GM23338 (cell line): ENCODE measurements around the gene CCDC12. TPM values are rescaled to one million over a fixed set of nuclear protein-coding genes. Genes with fewer than 3 reads are reported as not detected.

Experiments
- ATAC-seq: fragments of 200-7000 bp; cut with Tn5 transposase; 3 replicates; pipeline ENCODE4 v1.9.1; 2020
- DNase-seq: peaks from one replicate; pipeline ENCODE4 v3.0.0-alpha.2; 2015; ENCODE audit warnings: low spot score
- H2AFZ ChIP-seq: fragments of 200-600 bp; sonication (generic); 2 replicates; pipeline ENCODE4 v1.8.0; 2016; ENCODE audit warnings: antibody characterized with exemption, mild to moderate bottlenecking, moderate library complexity
- H3F3A ChIP-seq: fragments of 200-600 bp; sonication (generic); replicated peaks from 2 replicates; pipeline ENCODE4 v1.8.0; 2017; ENCODE audit warnings: antibody characterized with exemption, mixed run types, low read depth
- H3K27ac ChIP-seq: fragments of 200-600 bp; sonication (generic); 2 replicates; pipeline ENCODE4 v1.6.1; 2016; ENCODE audit warnings: low read depth
- H3K27me3 ChIP-seq: fragments of 200-600 bp; sonication (generic); 2 replicates; pipeline ENCODE4 v1.8.0; 2016; ENCODE audit warnings: mild to moderate bottlenecking, mixed run types, moderate library complexity; ENCODE audit not compliant: insufficient read depth
- H3K36me3 ChIP-seq: fragments of 200-600 bp; sonication (generic); 2 replicates; pipeline ENCODE4 v1.8.0; 2016; ENCODE audit warnings: mild to moderate bottlenecking; ENCODE audit not compliant: insufficient read depth
- H3K4me1 ChIP-seq: fragments of 200-600 bp; sonication (generic); 2 replicates; pipeline ENCODE4 v1.8.0; 2016; ENCODE audit warnings: mild to moderate bottlenecking, moderate library complexity; ENCODE audit not compliant: insufficient read depth
- H3K4me2 ChIP-seq: fragments of 200-600 bp; sonication (generic); 2 replicates; pipeline ENCODE4 v1.7.1; 2017; ENCODE audit warnings: mixed run types
- H3K4me3 ChIP-seq: fragments of 200-600 bp; sonication (generic); 2 replicates; pipeline ENCODE4 v1.6.1; 2016; ENCODE audit warnings: mixed run types
- H3K79me2 ChIP-seq: fragments of 200-600 bp; sonication (generic); replicated peaks from 2 replicates; pipeline ENCODE4 v1.8.0; 2017; ENCODE audit warnings: mild to moderate bottlenecking; ENCODE audit not compliant: insufficient read depth
- H3K9me2 ChIP-seq: fragments of 200-600 bp; sonication (generic); 2 replicates; pipeline ENCODE4 v1.8.0; 2017; ENCODE audit not compliant: insufficient read depth
- H4K20me1 ChIP-seq: fragments of 200-600 bp; sonication (generic); replicated peaks from 2 replicates; pipeline ENCODE4 v1.8.0; 2017; ENCODE audit warnings: mild to moderate bottlenecking; ENCODE audit not compliant: insufficient read depth
- H3K27ac Mint-ChIP-seq: 2 replicates; pipeline ENCODE4 v1.8.0; 2020; ENCODE audit warnings: inconsistent platforms, mild to moderate bottlenecking, moderate library complexity, mixed read lengths
- H3K27me3 Mint-ChIP-seq: 3 replicates; pipeline ENCODE4 v1.8.0; 2022; ENCODE audit warnings: low read depth, mild to moderate bottlenecking, moderate library complexity, mixed read lengths, inconsistent platforms; ENCODE audit not compliant: insufficient read depth, poor library complexity
- H3K36me3 Mint-ChIP-seq: 3 replicates; pipeline ENCODE4 v1.8.0; 2021; ENCODE audit warnings: low read depth, mild to moderate bottlenecking, inconsistent platforms, moderate library complexity, mixed read lengths
- H3K4me1 Mint-ChIP-seq: 3 replicates; pipeline ENCODE4 v1.8.0; 2020; ENCODE audit warnings: mild to moderate bottlenecking, inconsistent platforms, mixed read lengths
- H3K4me3 Mint-ChIP-seq: 3 replicates; pipeline ENCODE4 v1.8.0; 2021; ENCODE audit warnings: moderate library complexity, mild to moderate bottlenecking, inconsistent platforms, mixed read lengths
- H3K9me3 Mint-ChIP-seq: 3 replicates; pipeline ENCODE4 v1.8.0; 2020; ENCODE audit warnings: moderate library complexity, mild to moderate bottlenecking, inconsistent platforms, mixed read lengths
- CREB1 ChIP-seq: fragments of 250-450 bp; sonication (Bioruptor Pico); IDR thresholded peaks from 2 replicates; pipeline ENCODE4 v1.5.0; 2020; ENCODE audit warnings: low read depth, mild to moderate bottlenecking, moderate library complexity
- ETS1 ChIP-seq: IDR thresholded peaks from 2 replicates; pipeline ENCODE4 v1.6.1; 2016; ENCODE audit warnings: antibody characterized with exemption
- EZH2 ChIP-seq: fragments of 200-600 bp; sonication (generic); IDR thresholded peaks from one replicate; pipeline ENCODE4 v1.8.0; 2017; ENCODE audit warnings: antibody characterized with exemption, mild to moderate bottlenecking, low read depth; ENCODE audit not compliant: unreplicated experiment
- EZH2phosphoT487 ChIP-seq: fragments of 200-600 bp; sonication (generic); IDR thresholded peaks from one replicate; pipeline ENCODE4 v1.8.1; 2018; ENCODE audit warnings: antibody characterized with exemption; ENCODE audit not compliant: unreplicated experiment
- JUNB ChIP-seq: IDR thresholded peaks from one replicate; pipeline ENCODE4 v1.6.1; 2016; ENCODE audit warnings: antibody characterized with exemption; ENCODE audit not compliant: unreplicated experiment
- NANOG ChIP-seq: IDR thresholded peaks from 2 replicates; pipeline ENCODE4 v1.6.1; 2016; ENCODE audit warnings: antibody characterized with exemption, borderline replicate concordance
- POLR2AphosphoS5 ChIP-seq: IDR thresholded peaks from 2 replicates; pipeline ENCODE4 v1.6.1; 2016; ENCODE audit warnings: antibody characterized with exemption, low read depth
- REST ChIP-seq: IDR thresholded peaks from one replicate; pipeline ENCODE4 v1.6.1; 2018; ENCODE audit warnings: antibody characterized with exemption; ENCODE audit not compliant: unreplicated experiment
- STAT1 ChIP-seq: IDR thresholded peaks from one replicate; pipeline ENCODE4 v1.6.1; 2016; ENCODE audit warnings: antibody characterized with exemption; ENCODE audit not compliant: unreplicated experiment
- ZNF114 ChIP-seq: fragments of 250-450 bp; sonication (Bioruptor Pico); IDR thresholded peaks from 2 replicates; pipeline ENCODE4 v1.5.0; 2020; ENCODE audit warnings: mild to moderate bottlenecking, moderate library complexity
- ZNF331 ChIP-seq: fragments of 250-450 bp; sonication (Bioruptor Pico); IDR thresholded peaks from 2 replicates; pipeline ENCODE4 v1.5.0; 2020; ENCODE audit warnings: low read depth, mild to moderate bottlenecking, moderate library complexity
- ZNF462 ChIP-seq: fragments of 250-450 bp; sonication (Bioruptor Pico); IDR thresholded peaks from 2 replicates; pipeline ENCODE4 v1.5.0; 2020; ENCODE audit warnings: mild to moderate bottlenecking, moderate library complexity
- polyA plus RNA-seq: library from polyadenylated mRNA; unstranded; fragments of >200 nt; fragmentation: Nextera tagmentation; extraction: Ambion mirVana; gene quantifications from 2 replicates; pipeline ENCODE4 v1.2.1, GENCODE V29; 2016
- total RNA-seq: library from RNA; depleted of rRNA; stranded (reverse); fragments of >200 nt; shearing (Covaris generic); gene quantifications from 2 replicates; pipeline ENCODE4 v1.2.3, GENCODE V29; 2014
- TF ChIP-seq, protein P1 (sequence below), 2 experiments: fragments of 200-600 bp in 1 of 2; sonication (generic) in 1 of 2; conservative IDR thresholded peaks; 2 replicates each; pipeline versions ENCODE4 v1.5.1 to v1.6.1; 2016 to 2017; ENCODE audit warnings: antibody characterized with exemption in 2 of 2, low read depth in 2 of 2, mild to moderate bottlenecking in 2 of 2, moderate library complexity in 1 of 2

CCDC12 gene
- total and polyA plus RNA-seq, 2 experiments from 2014 or later, result 42.9 to 133 TPM

GRCh38 chr3:47005212-47006144 is 28.9 kb upstream of the CCDC12 start:
- Mint-ChIP-seq H3K4me3 (no peak overlapping the region), H3K27ac (no peak overlapping the region; the same call in 1 of the 2 replicates), H3K4me1 (peaks cover 8% of the 10 kb centered on the region; the same call in 2 of the 3 replicates), H3K9me3 (no peaks in the 10 kb centered on the region), H3K36me3 (peaks cover 22% of the 10 kb centered on the region), H3K27me3 (peaks cover 15% of the 10 kb centered on the region)
- H3K79me2 ChIP-seq, result no peaks in the 10 kb centered on the region
- no peak overlapping the region for H3K4me2 ChIP-seq
- H3K27ac ChIP-seq, result no peak overlapping the region
- peaks cover 10% of the 10 kb centered on the region; the same call in 1 of the 2 replicates for H3F3A ChIP-seq
- no peak overlapping the region for H2AFZ ChIP-seq
- no peaks in the 10 kb centered on the region for H3K4me1 ChIP-seq
- H3K4me3 ChIP-seq, result no peak overlapping the region
- DNase-seq, result no peak
- H4K20me1 ChIP-seq, result no peaks in the 10 kb centered on the region
- no peaks in the 10 kb centered on the region for H3K9me2 ChIP-seq
- no peaks in the 10 kb centered on the region for H3K27me3 ChIP-seq
- H3K36me3 ChIP-seq, result no peaks in the 10 kb centered on the region; the same call in 1 of the 2 replicates
- no peak for ATAC-seq
- no peak for TF ChIP-seq ZNF462 (CRISPR knock-in tag)
- no peak for TF ChIP-seq ZNF331 (CRISPR knock-in tag)
- no peak for TF ChIP-seq EZH2phosphoT487
- no peak for TF ChIP-seq STAT1
- TF ChIP-seq ETS1, result no peak
- TF ChIP-seq, protein P1, sequence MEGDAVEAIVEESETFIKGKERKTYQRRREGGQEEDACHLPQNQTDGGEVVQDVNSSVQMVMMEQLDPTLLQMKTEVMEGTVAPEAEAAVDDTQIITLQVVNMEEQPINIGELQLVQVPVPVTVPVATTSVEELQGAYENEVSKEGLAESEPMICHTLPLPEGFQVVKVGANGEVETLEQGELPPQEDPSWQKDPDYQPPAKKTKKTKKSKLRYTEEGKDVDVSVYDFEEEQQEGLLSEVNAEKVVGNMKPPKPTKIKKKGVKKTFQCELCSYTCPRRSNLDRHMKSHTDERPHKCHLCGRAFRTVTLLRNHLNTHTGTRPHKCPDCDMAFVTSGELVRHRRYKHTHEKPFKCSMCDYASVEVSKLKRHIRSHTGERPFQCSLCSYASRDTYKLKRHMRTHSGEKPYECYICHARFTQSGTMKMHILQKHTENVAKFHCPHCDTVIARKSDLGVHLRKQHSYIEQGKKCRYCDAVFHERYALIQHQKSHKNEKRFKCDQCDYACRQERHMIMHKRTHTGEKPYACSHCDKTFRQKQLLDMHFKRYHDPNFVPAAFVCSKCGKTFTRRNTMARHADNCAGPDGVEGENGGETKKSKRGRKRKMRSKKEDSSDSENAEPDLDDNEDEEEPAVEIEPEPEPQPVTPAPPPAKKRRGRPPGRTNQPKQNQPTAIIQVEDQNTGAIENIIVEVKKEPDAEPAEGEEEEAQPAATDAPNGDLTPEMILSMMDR (conservative IDR thresholded peaks at IDR 0.05; ENCODE audit: low read depth in 2 of 2), result no peak
- no peak for TF ChIP-seq EZH2
- TF ChIP-seq CREB1 (CRISPR knock-in tag), result no peak
- no peak for TF ChIP-seq POLR2AphosphoS5
- no peak for TF ChIP-seq NANOG
- no peak for TF ChIP-seq ZNF114 (CRISPR knock-in tag)
- no peak for TF ChIP-seq JUNB
- no peak for TF ChIP-seq REST
